OCI-LY7 (cell line): ENCODE measurements around the gene TMEM238L. TPM values are rescaled to one million over a fixed set of nuclear protein-coding genes. Genes with fewer than 3 reads are reported as not detected.

ENCODE experiments used
- BruUV-seq: library from RNA; stranded (reverse); fragments of 400-500 nt; replicated peaks from 2 replicates; lab custom pipeline; 2021; lab: Mats Ljungman, UMichigan
- CTCF ChIA-PET: fragments of 300-600 bp; sonication (Branson Sonifier 250); formaldehyde crosslinking; loops from one replicate; lab custom pipeline; 2022; ENCODE audit warnings: antibody characterized with exemption; ENCODE audit not compliant: unreplicated experiment; lab: Charles Lee
- POLR2A ChIA-PET: fragments of 300-600 bp; sonication (Branson Sonifier 250); formaldehyde crosslinking; loops from one replicate; lab custom pipeline; 2022; ENCODE audit warnings: antibody characterized with exemption; lab: Charles Lee
- DNase-seq: peaks from one replicate; pipeline ENCODE4 v3.0.0-alpha.2; 2015; ENCODE audit warnings: low spot score
- H2AFZ ChIP-seq: fragments of 200-600 bp; sonication (generic), shearing (Covaris generic); 2 replicates; pipeline ENCODE4 v1.6.1; 2014; ENCODE audit warnings: mild to moderate bottlenecking, antibody characterized with exemption, low read length, moderate library complexity
- H3K27ac ChIP-seq: fragments of 200-600 bp; sonication (generic); 2 replicates; pipeline ENCODE4 v1.5.1; 2014; ENCODE audit warnings: mixed run types, low read depth, mild to moderate bottlenecking, moderate library complexity, low read length, inconsistent platforms; ENCODE audit not compliant: poor library complexity, severe bottlenecking
- H3K36me3 ChIP-seq: fragments of 200-600 bp; sonication (generic); 2 replicates; pipeline ENCODE4 v1.6.1; 2014; ENCODE audit warnings: mild to moderate bottlenecking, antibody characterized with exemption, low read length, moderate library complexity, mixed read lengths; ENCODE audit not compliant: insufficient read depth
- H3K4me1 ChIP-seq: fragments of 200-600 bp; sonication (generic); 2 replicates; pipeline ENCODE4 v1.5.1; 2014; ENCODE audit warnings: mild to moderate bottlenecking, low read length; ENCODE audit not compliant: insufficient read depth, poor library complexity, severe bottlenecking
- H3K4me2 ChIP-seq: fragments of 200-600 bp; sonication (generic); 2 replicates; pipeline ENCODE4 v1.6.1; 2014; ENCODE audit warnings: mild to moderate bottlenecking, low read length
- H3K4me3 ChIP-seq: fragments of 200-600 bp; sonication (generic); 2 replicates; pipeline ENCODE4 v1.5.1; 2014; ENCODE audit warnings: mild to moderate bottlenecking, low read depth, low read length; ENCODE audit not compliant: poor library complexity, severe bottlenecking
- H3K79me2 ChIP-seq: fragments of 200-600 bp; sonication (generic); 2 replicates; pipeline ENCODE4 v1.6.1; 2016; ENCODE audit warnings: low read depth, mild to moderate bottlenecking, low read length, moderate library complexity, mixed read lengths; ENCODE audit not compliant: insufficient read depth
- H3K9me2 ChIP-seq: fragments of 200-600 bp; sonication (generic); 2 replicates; pipeline ENCODE4 v1.6.1; 2016; ENCODE audit warnings: mild to moderate bottlenecking, low read length, mixed read lengths; ENCODE audit not compliant: insufficient read depth
- H3K9me3 ChIP-seq: fragments of 200-600 bp; sonication (generic); 2 replicates; pipeline ENCODE4 v1.6.1; 2014; ENCODE audit warnings: mild to moderate bottlenecking, mixed run types, low read length, mixed read lengths
- H4K20me1 ChIP-seq: fragments of 200-600 bp; sonication (generic); 2 replicates; pipeline ENCODE4 v1.6.1; 2014; ENCODE audit warnings: mild to moderate bottlenecking, antibody characterized with exemption, low read length, moderate library complexity, mixed read lengths; ENCODE audit not compliant: insufficient read depth
- CTCF ChIP-seq: fragments of 200-600 bp; sonication (generic); conservative IDR thresholded peaks from 2 replicates; pipeline ENCODE4 v1.5.1; 2014; ENCODE audit warnings: mild to moderate bottlenecking, antibody characterized with exemption, low read length, moderate library complexity, mixed read lengths
- EZH2phosphoT487 ChIP-seq: fragments of 200-600 bp; sonication (generic); IDR thresholded peaks from 2 replicates; pipeline ENCODE4 v1.6.1; 2018; ENCODE audit warnings: low read depth, borderline replicate concordance, mild to moderate bottlenecking, mixed run types, antibody characterized with exemption, low read length, moderate library complexity, mixed read lengths
- intact Hi-C: fragments of 100-400 bp; cut with micrococcal nuclease; formaldehyde crosslinking; loops from one replicate; pipeline ENCODE4 v1.10.0; 2022; ENCODE audit not compliant: unreplicated experiment
- total RNA-seq, 2 experiments: library from RNA; depleted of rRNA in 1 of 2; stranded (reverse); fragments of >200 nt in 1 of 2; shearing (Covaris generic) in 1 of 2; gene quantifications; 2 replicates each; pipeline ENCODE4 v1.2.3, GENCODE V29; 2014 to 2022

The TMEM238L gene
- total RNA-seq, 2 experiments from 2014 or later: not detected

GRCh38 chr17:10757067-10757466 is 46.8 kb downstream of the TMEM238L start:
- intact Hi-C loops: no loop called here
- ChIA-PET CTCF (no interaction called here), POLR2A (interaction anchor here (1.1 kb wide), 1 partner anchor 16 kb away, joined by 4 read pairs; no protein-coding TSS in a partner anchor)
- Histone ChIP-seq H3K9me3 (no peaks in the 10 kb centered on the region), H4K20me1 (no peaks in the 10 kb centered on the region), H3K4me3 (no peak overlapping the region), H3K79me2 (no peaks in the 10 kb centered on the region), H2AFZ (no peak overlapping the region), H3K9me2 (no peaks in the 10 kb centered on the region), H3K36me3 (no peaks in the 10 kb centered on the region), H3K4me2 (no peak overlapping the region), H3K27ac (no peak overlapping the region), H3K4me1 (no peaks in the 10 kb centered on the region)
- DNase-seq: no peak
- no TSS peak for BruUV-seq
- TF ChIP-seq CTCF: no peak
- no peak for TF ChIP-seq EZH2phosphoT487

- CTCF ChIA-PET: no interaction called here
- no peak overlapping the region for H2AFZ ChIP-seq
- intact Hi-C loops: no loop called here
- H3K9me3 ChIP-seq: no peaks in the 10 kb centered on the region
- no peak overlapping the region for H3K4me3 ChIP-seq
- POLR2A ChIA-PET: no interaction called here
- no peaks in the 10 kb centered on the region for H3K79me2 ChIP-seq
- no peaks in the 10 kb centered on the region for H4K20me1 ChIP-seq
- no peaks in the 10 kb centered on the region for H3K36me3 ChIP-seq
- BruUV-seq: no TSS peak
- no peak for DNase-seq
- H3K9me2 ChIP-seq: no peaks in the 10 kb centered on the region
- no peak overlapping the region for H3K4me2 ChIP-seq
- no peak for TF ChIP-seq EZH2phosphoT487
- TF ChIP-seq CTCF: no peak
- no peak overlapping the region for H3K27ac ChIP-seq
- no peaks in the 10 kb centered on the region for H3K4me1 ChIP-seq
These were observed 47.3 kb downstream of the TMEM238L start for GRCh38 chr17:10756619-10757018.

GRCh38 chr17:10756185-10756584 is 47.7 kb downstream of the TMEM238L start:
- Histone ChIP-seq H4K20me1 (no peaks in the 10 kb centered on the region), H3K4me1 (no peaks in the 10 kb centered on the region), H3K27ac (no peak overlapping the region), H2AFZ (no peak overlapping the region), H3K36me3 (no peaks in the 10 kb centered on the region), H3K4me3 (no peak overlapping the region), H3K9me2 (no peaks in the 10 kb centered on the region), H3K9me3 (no peaks in the 10 kb centered on the region), H3K4me2 (no peak overlapping the region), H3K79me2 (no peaks in the 10 kb centered on the region)
- intact Hi-C loops: no loop called here
- BruUV-seq: no TSS peak
- CTCF ChIA-PET: no interaction called here
- POLR2A ChIA-PET: no interaction called here
- no peak for DNase-seq
- TF ChIP-seq CTCF (no peak), EZH2phosphoT487 (no peak)
